Cortex of kidney (tissue), 1 donor: ENCODE results near the gene TTC39A.
"Not testable (repeated sequence)": the region's sequence is repeated elsewhere in the genome, so short reads cannot be mapped to it uniquely, and the experiment has no call there.

Source experiments
- DNase-seq: peaks from one replicate; lab custom pipeline; 2025; lab: John Stamatoyannopoulos, UW

TTC39A gene

DNA sequence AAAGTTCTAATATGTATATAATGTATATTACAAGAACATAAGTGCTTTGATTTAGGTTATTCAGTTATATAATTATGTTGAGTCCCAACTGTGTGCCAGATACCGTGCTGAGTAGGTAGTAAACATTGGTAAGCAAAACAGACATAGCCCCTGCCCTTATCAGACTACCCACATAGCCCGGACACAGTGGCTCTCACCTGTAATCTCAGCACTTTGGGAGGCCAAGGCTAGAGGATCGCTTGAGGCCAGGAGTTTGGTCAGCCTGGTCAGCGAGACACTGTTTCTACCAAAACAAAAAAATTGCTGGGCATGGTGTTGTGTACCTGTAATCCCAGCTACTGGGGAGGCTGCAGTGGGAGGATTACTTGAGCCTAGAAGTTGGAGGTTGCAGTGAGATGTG is 63.6 kb downstream of the TTC39A start:
- no peak for DNase-seq

DNA sequence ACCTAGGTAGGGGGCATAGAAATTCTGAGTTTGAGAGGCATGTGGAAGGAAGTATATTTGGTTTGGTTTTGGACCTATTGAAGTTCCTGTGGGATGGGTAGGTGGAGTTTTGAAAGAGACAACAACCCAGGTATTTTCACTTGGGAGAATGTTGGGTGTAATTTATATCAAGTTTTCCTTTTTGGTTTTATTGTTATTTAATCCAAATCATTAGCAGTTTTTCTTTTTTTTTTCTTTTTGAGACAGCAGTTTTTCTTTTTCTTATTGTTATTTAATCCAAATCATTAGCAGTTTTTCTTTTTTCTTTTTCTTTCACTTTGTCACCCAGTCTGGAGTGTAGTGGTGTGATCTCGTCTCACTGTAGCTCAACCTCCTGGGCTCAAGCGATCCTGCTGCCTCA is 64.2 kb downstream of the TTC39A start:
- DNase-seq, result no peak

DNA sequence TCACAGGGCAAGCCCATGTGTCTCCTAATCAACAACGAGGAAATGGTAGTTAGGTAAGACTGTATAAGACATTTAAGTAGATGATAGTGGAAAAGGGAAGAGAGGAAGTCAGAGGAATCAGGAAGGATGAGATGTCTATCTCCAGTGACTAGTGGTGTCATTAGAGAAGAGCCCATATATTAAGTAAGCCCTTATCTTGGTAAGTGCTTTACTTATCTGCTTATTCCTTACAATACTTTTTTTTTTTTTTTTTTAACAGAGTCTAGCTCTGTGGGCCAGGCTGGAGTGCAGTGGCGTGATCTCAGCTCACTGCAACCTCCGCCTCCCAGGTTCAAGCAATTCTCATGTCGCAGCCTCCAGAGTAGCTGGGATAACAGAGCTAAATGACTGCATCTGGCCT is 64.7 kb downstream of the TTC39A start:
- no peak for DNase-seq

DNA sequence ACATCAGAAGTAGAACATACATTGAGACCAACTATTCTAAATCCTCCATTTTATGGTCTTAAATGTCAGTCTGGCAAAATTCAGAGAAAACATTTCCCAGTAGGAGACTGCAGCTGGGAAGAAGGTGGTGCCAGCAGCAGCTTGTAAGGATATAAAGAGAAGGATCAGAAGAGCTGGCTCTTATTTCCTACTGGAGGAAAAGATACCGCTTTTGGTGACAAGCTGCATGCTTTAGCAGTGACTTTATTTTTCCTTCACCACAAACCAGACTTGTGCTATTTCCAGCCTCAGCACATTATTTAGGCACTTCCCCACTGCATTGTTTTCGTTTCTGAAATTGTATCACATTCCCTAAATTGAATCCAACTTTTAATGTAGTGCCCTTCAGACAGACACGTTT is 65.9 kb downstream of the TTC39A start:
- no peak for DNase-seq

DNA sequence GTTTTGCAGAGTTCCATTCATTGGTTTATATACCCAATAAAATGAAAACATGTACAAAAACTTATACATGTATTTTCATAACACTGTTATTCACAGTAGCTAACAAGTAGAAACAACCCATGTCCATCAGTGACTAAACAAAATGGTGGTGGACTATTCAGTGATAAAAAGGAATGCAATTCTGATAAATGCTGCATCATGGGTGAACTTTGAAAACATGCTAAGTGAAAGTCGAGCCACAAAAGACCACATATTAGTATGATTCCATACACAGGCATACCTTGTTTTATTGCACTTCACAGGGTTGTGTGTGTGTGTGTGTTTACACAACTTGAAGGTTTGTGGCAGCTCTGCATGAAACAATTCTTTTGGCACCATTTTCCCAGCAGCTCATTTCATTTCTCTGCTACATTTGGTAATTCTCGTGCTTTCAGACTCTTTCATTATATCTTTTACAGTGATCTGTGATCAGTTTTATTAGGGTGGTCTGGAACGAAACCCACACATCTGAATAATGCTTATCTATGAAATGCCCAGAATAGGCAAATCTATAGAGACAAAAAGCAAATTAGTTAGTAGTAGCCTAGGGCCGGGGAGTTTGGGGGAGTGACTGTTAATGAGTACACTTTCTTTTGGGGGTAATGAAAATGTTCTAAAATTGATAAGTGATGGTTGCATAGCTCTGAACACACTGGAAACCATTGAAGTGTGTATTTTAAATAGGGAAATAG is 67.0 kb downstream of the TTC39A start:
- no peak for DNase-seq

DNA sequence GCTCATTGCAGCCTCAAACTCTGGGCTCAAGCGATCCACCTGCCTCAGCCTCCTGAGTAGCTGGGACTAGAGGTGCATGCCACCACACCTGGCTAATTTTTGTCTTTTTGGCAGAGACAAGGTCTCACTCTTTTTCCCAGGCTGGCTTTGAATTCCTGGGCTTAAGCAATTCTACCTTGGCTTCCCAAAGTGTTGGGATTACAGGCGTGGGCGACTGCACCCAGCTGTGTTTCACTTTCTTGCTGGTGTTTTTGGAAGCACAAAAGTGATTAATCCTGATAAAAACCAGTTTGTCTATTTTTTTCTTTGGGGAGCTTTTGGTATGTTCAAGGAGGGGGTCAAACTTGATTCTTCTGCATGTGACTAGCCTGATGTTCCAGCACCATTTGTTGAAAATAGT is 75.0 kb downstream of the TTC39A start:
- no peak for DNase-seq

DNA sequence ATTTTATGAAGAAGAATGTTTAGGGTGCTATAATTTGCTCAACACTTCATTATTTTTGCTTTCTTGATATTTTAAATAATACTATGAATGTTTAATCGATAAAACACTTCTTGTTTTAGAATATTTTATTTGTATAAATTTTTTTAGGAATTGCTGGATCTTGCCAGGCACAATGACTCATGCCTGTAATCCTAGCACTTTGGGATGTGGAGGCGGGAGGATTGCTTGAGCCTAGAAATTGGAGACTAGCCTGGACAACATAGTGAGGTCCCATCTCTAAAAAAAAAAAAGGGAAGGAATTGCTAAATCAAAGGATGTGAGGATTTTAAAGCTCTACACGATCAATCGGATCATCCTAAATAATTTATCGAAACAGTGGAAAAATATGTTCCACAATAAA is 76.7 kb downstream of the TTC39A start:
- DNase-seq, result no peak

DNA sequence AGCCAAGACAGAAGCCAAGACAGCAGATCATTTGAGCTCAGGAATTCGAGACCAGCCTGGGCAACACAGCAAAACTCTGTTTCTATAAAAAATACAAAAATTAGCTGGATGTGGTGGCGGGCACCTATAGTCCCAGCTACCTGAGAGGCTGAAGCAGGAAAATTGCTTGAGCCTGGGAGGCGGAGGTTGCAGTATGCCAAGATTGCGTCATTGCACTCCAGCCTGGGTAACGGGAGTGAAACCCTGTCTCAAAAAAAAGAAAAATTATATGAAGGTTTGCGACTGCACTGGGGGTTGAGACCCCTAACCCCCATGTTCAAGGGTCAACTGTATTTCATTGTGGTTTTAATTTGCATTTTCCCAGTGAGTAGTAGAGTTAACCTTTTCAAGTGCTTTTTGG is 78.0 kb downstream of the TTC39A start:
- DNase-seq, result no peak

DNA sequence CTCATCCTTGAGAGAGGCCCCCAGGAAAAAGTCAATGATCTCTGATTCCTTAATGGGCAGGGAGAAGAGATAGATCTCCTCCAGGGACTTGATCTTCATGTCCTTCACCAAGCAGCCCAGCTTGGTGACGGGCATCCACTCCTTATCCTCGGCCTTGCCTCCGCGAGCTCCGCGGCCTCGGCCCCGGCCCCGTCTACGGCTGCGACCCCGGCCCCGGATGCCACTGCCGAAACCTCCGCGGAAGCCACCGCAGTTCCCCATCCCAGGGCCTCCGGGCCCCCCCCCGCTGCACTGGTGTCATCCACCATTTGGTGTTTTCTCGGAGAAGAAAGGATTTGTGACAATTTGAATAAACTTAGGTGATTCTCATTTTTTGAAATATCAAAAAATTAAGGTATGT is 79.2 kb downstream of the TTC39A start:
- DNase-seq, result not testable (repeated sequence)

DNA sequence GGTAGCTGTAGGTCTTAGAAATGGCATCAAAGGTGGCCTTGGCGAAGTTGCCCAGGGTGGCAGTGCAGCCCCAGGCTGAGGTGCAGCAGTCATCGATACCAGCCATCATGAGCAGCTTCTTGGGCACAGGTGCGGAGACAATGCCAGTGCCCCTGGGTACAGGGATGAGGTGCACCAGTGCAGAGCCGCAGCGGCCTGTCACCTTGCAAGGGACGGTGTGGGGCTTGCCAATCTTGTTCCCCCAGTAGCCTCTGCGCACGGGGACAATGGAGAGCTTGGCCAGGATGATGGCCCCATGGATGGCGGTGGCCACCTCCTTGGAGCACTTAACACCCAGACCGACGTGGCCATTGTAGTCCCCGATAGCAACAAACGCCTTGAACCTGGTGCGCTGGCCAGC is 79.6 kb downstream of the TTC39A start:
- DNase-seq, result not testable (repeated sequence)

DNA sequence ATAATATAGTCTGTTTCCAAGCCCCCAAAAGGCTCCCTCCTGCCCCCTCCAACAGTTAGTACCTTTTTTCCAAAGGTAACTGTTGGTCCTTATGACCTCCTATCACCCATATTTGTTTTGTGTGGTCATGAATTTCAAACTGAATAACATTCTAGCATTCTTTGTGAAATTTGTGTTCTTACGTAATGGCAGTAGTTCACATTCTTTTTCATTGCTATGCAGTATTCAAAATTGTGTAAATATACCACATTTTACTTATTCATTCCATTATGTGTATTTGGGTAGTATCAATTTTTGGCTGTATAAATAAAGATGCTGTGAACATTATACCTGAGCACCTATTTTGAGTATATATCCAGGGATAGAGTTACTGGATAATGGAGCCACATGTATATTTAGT is 80.9 kb downstream of the TTC39A start:
- no peak for DNase-seq

DNA sequence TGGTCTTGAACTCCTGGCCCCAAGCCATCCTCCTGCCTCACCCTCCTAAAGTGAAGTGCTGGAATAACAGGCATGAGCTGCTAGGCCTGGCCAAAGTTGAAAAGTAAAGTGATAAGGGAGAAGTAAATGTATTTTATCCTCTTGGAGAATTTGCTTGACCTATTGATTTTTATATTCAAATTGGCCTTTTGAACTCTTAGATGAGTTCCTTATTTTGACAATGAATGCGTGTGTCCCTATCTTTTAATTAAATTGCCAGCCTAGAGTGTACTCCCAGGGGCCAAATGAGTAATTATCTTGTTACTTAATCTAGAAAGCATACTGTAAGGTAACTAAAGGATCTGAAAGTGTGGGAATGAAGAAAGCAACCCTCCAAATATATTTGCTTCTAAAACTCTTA is 82.9 kb downstream of the TTC39A start:
- no peak for DNase-seq

DNA sequence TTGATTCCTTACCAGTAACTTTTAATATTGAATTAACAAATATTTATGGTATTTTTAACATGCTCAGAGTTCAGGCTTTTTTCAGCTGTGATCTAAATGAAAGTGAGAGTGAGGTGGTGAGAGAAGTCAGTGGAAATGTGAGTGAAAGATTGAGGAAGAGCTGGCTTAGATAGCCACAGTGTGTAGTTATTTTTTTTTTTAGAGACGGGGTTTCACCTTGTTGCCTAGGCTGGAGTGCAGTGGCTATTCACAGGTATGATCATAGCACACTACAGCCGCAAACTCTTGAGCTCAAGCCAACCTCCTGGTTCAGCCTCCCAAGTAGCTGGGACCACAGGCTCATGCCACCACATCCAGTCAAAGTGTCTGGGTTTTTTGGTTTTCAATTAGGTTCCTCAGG is 83.3 kb downstream of the TTC39A start:
- DNase-seq, result no peak

DNA sequence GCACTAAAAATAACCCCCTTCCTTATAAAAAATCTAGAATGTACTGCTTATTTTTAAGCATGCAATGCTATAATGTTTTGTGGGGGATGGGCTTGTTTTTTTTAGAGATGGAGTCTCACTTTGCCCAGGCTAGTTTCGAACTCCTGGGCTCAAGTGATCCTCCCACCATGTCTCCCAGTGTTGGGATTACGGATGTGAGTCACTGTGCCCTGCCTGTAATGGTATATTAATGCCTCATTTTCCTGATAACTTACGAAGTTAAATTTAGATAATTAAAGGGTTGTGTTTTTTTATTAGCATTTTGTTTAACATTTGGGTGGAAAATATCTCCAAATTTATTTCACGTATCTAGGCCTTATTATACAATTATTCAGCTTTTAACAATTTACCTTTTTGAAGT is 87.8 kb downstream of the TTC39A start:
- DNase-seq, result no peak

DNA sequence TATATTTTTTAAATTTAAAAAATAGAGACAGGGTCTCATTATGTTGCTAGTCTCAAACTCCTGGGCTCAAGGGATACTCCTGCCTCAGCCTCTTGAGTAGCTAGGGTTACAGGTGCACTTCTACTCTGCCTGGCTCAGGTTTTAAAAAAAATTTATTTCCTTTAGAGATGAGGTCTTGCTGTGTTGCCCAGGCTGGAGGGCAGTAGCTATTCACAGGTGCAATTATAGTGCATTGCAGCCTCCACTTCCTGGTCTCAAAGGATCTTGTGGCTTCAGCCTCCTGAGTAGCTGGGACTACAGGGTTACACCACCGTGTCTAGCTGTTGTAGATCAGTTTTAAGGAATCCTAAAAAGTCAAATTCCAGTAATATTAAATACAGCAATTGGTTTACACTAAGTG is 89.2 kb downstream of the TTC39A start:
- no peak for DNase-seq

DNA sequence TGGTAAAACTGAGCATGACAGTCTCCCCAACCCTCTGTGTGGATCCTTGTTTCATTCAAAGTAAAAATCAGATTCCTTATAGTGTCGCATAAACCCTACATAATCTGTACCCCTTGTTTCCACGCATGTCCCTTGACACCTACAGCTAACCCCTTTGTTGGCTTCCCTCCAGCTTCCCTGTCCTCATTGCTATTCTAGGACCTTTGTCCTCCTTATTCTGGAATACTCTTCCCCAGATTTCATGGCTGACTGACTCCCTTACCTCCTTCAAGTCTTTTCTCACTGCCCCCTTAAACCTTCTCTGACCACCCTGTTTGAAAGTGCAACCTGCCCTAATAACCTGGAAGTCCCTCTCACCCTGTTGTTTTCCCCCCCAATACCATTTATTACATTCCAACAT is 90.3 kb downstream of the TTC39A start:
- DNase-seq, result no peak

DNA sequence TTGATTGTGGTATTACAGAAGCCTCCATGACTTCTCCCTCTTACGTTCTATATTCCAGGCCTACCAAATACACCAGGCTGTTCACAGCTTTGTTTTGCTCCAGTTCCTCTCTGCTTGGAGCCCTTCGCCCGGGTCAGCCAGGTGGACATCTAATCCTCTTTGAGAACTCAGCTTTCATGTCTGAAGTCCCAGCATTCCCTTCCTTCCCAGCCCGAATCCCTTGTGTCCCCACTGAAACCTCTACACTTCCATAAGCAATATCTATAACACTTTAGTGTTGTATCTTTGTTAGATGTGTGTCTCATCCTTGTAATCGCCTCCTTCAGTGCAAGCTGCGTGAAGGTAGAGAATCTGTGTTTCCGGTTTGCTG is 92.3 kb downstream of the TTC39A start:
- DNase-seq, result no peak

DNA sequence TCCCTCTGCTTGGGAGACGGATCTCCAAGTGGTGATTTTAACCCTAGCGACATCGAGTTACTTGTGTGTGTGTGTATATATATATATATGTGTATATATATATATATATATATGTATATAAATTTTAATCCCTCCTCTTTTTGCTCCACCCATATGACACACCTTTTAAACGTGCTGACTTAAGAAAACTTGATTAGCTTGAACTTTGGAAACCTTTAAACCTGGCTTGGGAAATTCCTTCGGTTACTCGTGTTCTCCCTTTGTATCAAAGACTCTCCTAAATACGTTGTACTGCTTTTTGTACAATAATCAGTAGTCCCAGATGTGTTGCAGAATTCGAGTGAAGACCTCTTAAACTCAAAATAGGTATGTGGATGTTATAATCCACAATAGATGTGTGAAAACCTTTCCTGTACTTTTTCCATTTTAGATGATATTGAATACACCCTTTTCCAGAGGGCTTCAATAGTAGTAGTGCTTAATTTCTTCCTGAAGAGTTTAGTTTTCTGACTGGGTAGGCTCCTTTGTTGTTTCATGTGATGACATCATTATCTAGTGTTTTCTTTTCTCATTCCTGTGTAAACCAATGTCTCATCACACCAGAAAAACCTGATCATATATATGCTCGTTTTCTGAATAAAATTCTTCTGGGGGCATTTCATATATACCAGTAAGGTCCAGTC is 92.9 kb downstream of the TTC39A start:
- DNase-seq, result no peak
